SK-N-SH (cell line): ENCODE results near the gene MYO18A.

Source experiments
- EP300 ChIP-seq, 2 experiments: IDR thresholded peaks; 2 replicates each; pipeline versions ENCODE4 v1.4.0 to v1.6.1; 2012; ENCODE audit warnings: borderline replicate concordance in 1 of 2, low read depth in 1 of 2, low read length in 1 of 2
- EZH2phosphoT487 ChIP-seq: fragments of 200-600 bp; sonication (generic); IDR thresholded peaks from 2 replicates; pipeline ENCODE4 v1.6.1; 2017; ENCODE audit warnings: low read depth, mixed run types, mild to moderate bottlenecking, antibody characterized with exemption, moderate library complexity, borderline replicate concordance
- GABPA ChIP-seq: IDR thresholded peaks from 2 replicates; pipeline ENCODE4 v1.4.0; 2012; ENCODE audit warnings: low read depth, mild to moderate bottlenecking
- GATA2 ChIP-seq: sonication (generic); formaldehyde crosslinking; IDR thresholded peaks from 2 replicates; pipeline ENCODE4 v1.5.0; 2020; ENCODE audit warnings: mild to moderate bottlenecking, missing genetic modification reagents
- POLR2AphosphoS5 ChIP-seq: IDR thresholded peaks from 2 replicates; pipeline ENCODE4 v1.6.1; 2012; ENCODE audit warnings: low read depth, low read length
- RFX5 ChIP-seq: IDR thresholded peaks from 2 replicates; pipeline ENCODE4 v1.6.1; 2012; ENCODE audit warnings: mild to moderate bottlenecking, improper control_type of control experiment, low read length
- YY1 ChIP-seq: IDR thresholded peaks from 2 replicates; pipeline ENCODE4 v1.4.0; 2012; ENCODE audit warnings: low read depth, mild to moderate bottlenecking
- TF ChIP-seq, protein P1 (sequence below): IDR thresholded peaks from 2 replicates; pipeline ENCODE4 v1.4.0; 2012; ENCODE audit warnings: low read depth
- TF ChIP-seq, protein P2 (sequence below): fragments of 200-600 bp; sonication (generic); IDR thresholded peaks from 2 replicates; pipeline ENCODE4 v1.6.1; 2017; ENCODE audit warnings: antibody characterized with exemption, mild to moderate bottlenecking, moderate library complexity
- TF ChIP-seq, protein P3 (sequence below): fragments of 150-350 bp; IDR thresholded peaks from 2 replicates; pipeline ENCODE4 v1.6.1; 2017; ENCODE audit warnings: antibody characterized with exemption, low read length, low read depth, borderline replicate concordance

DNA sequence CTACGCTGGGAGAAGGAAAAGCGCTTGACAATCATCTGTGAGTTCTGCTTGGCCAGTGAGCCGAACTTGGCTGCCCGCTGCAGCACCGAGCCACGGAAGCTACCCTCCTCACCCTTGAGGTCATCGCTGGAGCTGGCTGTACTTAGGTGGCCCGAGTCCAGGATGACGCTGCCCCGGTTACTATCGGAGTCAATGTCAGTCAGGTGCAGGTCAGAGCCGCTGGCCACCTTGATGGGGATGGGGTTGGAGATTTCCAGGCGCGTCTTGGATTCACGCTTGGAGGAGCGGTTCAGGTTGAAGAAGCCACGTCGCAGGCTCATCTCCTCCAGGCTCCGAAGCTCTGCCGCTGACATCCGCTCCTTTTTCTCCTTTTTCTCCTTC, 13.7 kb downstream of the MYO18A start:
- TF ChIP-seq, protein P1, sequence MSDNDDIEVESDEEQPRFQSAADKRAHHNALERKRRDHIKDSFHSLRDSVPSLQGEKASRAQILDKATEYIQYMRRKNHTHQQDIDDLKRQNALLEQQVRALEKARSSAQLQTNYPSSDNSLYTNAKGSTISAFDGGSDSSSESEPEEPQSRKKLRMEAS = no peak
- TF ChIP-seq, protein P2, sequence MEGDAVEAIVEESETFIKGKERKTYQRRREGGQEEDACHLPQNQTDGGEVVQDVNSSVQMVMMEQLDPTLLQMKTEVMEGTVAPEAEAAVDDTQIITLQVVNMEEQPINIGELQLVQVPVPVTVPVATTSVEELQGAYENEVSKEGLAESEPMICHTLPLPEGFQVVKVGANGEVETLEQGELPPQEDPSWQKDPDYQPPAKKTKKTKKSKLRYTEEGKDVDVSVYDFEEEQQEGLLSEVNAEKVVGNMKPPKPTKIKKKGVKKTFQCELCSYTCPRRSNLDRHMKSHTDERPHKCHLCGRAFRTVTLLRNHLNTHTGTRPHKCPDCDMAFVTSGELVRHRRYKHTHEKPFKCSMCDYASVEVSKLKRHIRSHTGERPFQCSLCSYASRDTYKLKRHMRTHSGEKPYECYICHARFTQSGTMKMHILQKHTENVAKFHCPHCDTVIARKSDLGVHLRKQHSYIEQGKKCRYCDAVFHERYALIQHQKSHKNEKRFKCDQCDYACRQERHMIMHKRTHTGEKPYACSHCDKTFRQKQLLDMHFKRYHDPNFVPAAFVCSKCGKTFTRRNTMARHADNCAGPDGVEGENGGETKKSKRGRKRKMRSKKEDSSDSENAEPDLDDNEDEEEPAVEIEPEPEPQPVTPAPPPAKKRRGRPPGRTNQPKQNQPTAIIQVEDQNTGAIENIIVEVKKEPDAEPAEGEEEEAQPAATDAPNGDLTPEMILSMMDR = no peak
- no peak for TF ChIP-seq POLR2AphosphoS5
- no peak for TF ChIP-seq YY1
- TF ChIP-seq EZH2phosphoT487 = no peak
- TF ChIP-seq GATA2 (CRISPR knock-in tag) = no peak
- TF ChIP-seq GABPA = no peak
- no peak for TF ChIP-seq RFX5
- TF ChIP-seq, protein P3, sequence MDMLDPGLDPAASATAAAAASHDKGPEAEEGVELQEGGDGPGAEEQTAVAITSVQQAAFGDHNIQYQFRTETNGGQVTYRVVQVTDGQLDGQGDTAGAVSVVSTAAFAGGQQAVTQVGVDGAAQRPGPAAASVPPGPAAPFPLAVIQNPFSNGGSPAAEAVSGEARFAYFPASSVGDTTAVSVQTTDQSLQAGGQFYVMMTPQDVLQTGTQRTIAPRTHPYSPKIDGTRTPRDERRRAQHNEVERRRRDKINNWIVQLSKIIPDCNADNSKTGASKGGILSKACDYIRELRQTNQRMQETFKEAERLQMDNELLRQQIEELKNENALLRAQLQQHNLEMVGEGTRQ = no peak
- TF ChIP-seq EP300 (IDR thresholded peaks at IDR 0.05; ENCODE audit: borderline replicate concordance in 1 of 2, low read depth in 1 of 2, low read length in 1 of 2) = no peak
